ENCODE data around the gene MRPS7. TPM values are rescaled to one million over a fixed set of nuclear protein-coding genes. Genes with fewer than 3 reads are reported as not detected.

Gene MRPS7
- total and polyA plus RNA-seq, 10 of the 15 experiments (the other 5 are each of a cell fraction or from before 2014, with no cell fraction given), result 88.4 to 217 (median 109) TPM

- Histone ChIP-seq H3K36me3 (ENCODE audit: control insufficient read depth in 2 of 2, insufficient read depth in 2 of 2, low read length in 1 of 2) (peaks cover 14 to 20% of the 10 kb centered on the region in 2 experiments; a peak in 3 of 4 replicates), H3K4me1 (ENCODE audit: control insufficient read depth, insufficient read depth, low read length) (peaks cover 24% of the 10 kb centered on the region), H3K27ac (ENCODE audit: control insufficient read depth, insufficient read depth) (peak overlapping the region; percentile 91), H3K27me3 (replicated peaks in 1 of 2; ENCODE audit: control insufficient read depth in 2 of 2, insufficient read depth in 2 of 2, low read length in 1 of 2) (no peaks in the 10 kb centered on the region), H3K4me3 (peak overlapping the region; percentile 70), H3K9me3 (replicated peaks; ENCODE audit: control insufficient read depth, insufficient read depth, low read length) (no peaks in the 10 kb centered on the region), H2AFZ (ENCODE audit: control insufficient read depth, low read depth, low read length) (peak overlapping the region; percentile 82), H3K4me2 (ENCODE audit: control insufficient read depth, insufficient read depth) (peak overlapping the region; percentile 81; the same call in 1 of the 2 replicates), H3K9ac (ENCODE audit: control insufficient read depth, insufficient read depth, low read length) (peak overlapping the region; percentile 90), H3K79me2 (ENCODE audit: control insufficient read depth, insufficient read depth, low read length) (peaks cover 32% of the 10 kb centered on the region), H4K20me1 (ENCODE audit: control insufficient read depth, insufficient read depth) (no peaks in the 10 kb centered on the region)
- in situ Hi-C loops (cut with MboI) (loop anchor here (5.0 kb wide), 1 partner anchor 141 kb away; no protein-coding TSS in a partner anchor), intact Hi-C loops (cut with micrococcal nuclease; ENCODE audit: unreplicated experiment) (loop anchor here (2.0 kb wide), 2 partner anchors 133 to 141 kb away; partner anchors contain the start of gene GRB2)
- POLR2A ChIA-PET, result interaction anchor here (0.6 to 6.4 kb wide), 22 partner anchors 10 to 157 kb away, joined by 3 to 73 read pairs (median 4); partner anchors contain the start of genes GGA3, GRB2, MRPS7 and SLC25A19
- WGBS (ENCODE audit: insufficient coverage, insufficient replicate concordance, low lambda C conversion rate, missing lambda C conversion rate), result under 1% methylated on average over 73 of the region's 74 CpGs
- CTCF ChIA-PET, result interaction anchor here (0.6 to 5.3 kb wide), 43 partner anchors 10 to 362 kb away, joined by 3 to 58 read pairs (median 5); partner anchors contain the start of genes GGA3, GRB2, MRPL58 and MRPS7
- BruUV-seq (replicated peaks), result TSS peak; percentile 73
- SMC1A ChIA-PET (ENCODE audit: uncharacterized antibody, unreplicated experiment), result interaction anchor here (1.0 to 2.8 kb wide), 16 partner anchors 10 to 310 kb away, joined by 3 to 24 read pairs (median 6); partner anchors contain the start of genes GGA3, GRB2, MRPS7 and SLC25A19
- DNase-seq (ENCODE audit: low read depth, low spot score) (no peak), ATAC-seq (peak; percentile 82), FAIRE-seq (no peak)
- RAD21 ChIA-PET (ENCODE audit: unreplicated experiment), result interaction anchor here (0.6 to 4.8 kb wide), 31 partner anchors 10 to 326 kb away, joined by 3 to 68 read pairs (median 6); partner anchors contain the start of genes GGA3, GRB2, MRPL58 and MRPS7
- TF ChIP-seq WRNIP1 (IDR thresholded peaks at IDR 0.05; ENCODE audit: borderline replicate concordance, low read depth, low read length), result no peak
- no peak for TF ChIP-seq MLLT1 (IDR thresholded peaks at IDR 0.05)
- TF ChIP-seq SKIL (IDR thresholded peaks at IDR 0.05; ENCODE audit: low read depth, poor library complexity, severe bottlenecking), result no peak
- TF ChIP-seq BACH1 (IDR thresholded peaks at IDR 0.05; ENCODE audit: borderline replicate concordance), result peak; percentile 96
- TF ChIP-seq GATAD2B (conservative IDR thresholded peaks at IDR 0.05; ENCODE audit: low read depth), result peak; percentile 91
- no peak for TF ChIP-seq SUPT20H (IDR thresholded peaks at IDR 0.05; ENCODE audit: borderline replicate concordance, control insufficient read depth, low read depth, low read length)
- peak; percentile 80 for TF ChIP-seq IKZF1 (conservative IDR thresholded peaks at IDR 0.05)
- TF ChIP-seq NR2F1 (conservative IDR thresholded peaks at IDR 0.05), result peak; percentile 91
- TF ChIP-seq CHD2 (IDR thresholded peaks at IDR 0.05; ENCODE audit: borderline replicate concordance, low read depth, low read length), result 0 out of 2 replicates have a peak, but pooled peaks have one; percentile 30
- peak; percentile 9; the same call in 1 of the 2 replicates for TF ChIP-seq TAF1 (IDR thresholded peaks at IDR 0.05; ENCODE audit: borderline replicate concordance, low read depth, low read length)
- no peak for TF ChIP-seq JUND (IDR thresholded peaks at IDR 0.05; ENCODE audit: low read depth, low read length)
- TF ChIP-seq SMARCA5 (IDR thresholded peaks at IDR 0.05), result peak; percentile 96
- no peak for TF ChIP-seq FOS (IDR thresholded peaks at IDR 0.05; ENCODE audit: borderline replicate concordance, extremely low read depth, insufficient read length)
- TF ChIP-seq, protein P1, sequence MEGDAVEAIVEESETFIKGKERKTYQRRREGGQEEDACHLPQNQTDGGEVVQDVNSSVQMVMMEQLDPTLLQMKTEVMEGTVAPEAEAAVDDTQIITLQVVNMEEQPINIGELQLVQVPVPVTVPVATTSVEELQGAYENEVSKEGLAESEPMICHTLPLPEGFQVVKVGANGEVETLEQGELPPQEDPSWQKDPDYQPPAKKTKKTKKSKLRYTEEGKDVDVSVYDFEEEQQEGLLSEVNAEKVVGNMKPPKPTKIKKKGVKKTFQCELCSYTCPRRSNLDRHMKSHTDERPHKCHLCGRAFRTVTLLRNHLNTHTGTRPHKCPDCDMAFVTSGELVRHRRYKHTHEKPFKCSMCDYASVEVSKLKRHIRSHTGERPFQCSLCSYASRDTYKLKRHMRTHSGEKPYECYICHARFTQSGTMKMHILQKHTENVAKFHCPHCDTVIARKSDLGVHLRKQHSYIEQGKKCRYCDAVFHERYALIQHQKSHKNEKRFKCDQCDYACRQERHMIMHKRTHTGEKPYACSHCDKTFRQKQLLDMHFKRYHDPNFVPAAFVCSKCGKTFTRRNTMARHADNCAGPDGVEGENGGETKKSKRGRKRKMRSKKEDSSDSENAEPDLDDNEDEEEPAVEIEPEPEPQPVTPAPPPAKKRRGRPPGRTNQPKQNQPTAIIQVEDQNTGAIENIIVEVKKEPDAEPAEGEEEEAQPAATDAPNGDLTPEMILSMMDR (IDR thresholded peaks at IDR 0.05 in 2 of 3, conservative IDR thresholded peaks at IDR 0.05 in 1 of 3; ENCODE audit: control insufficient read depth in 2 of 3, extremely low read depth in 1 of 3, insufficient read depth in 1 of 3, low read depth in 3 of 3, low read length in 3 of 3), result peak; percentile 66 to 87 (median 79); a peak in 4 of 6 replicates
Observed at GRCh38 chr17:75271233-75271954, 9.7 kb downstream of the MRPS7 start.
